Renal cortex interstitium (tissue), 11 donors: ENCODE measurements around the gene ELOVL5. TPM values are rescaled to one million over a fixed set of nuclear protein-coding genes. Genes with fewer than 3 reads are reported as not detected.

Source experiments
- DNase-seq, 11 donors: peaks; one replicate each; pipeline ENCODE4 v3.0.0-alpha.2; 2013; ENCODE audit warnings: low read depth in 9 of 11, low spot score in 4 of 11; ENCODE audit errors: extremely low read depth in 1 of 11
- polyA plus RNA-seq, 3 donors: library from polyadenylated mRNA; unstranded; fragments of 120-200 nt; gene quantifications; one replicate each; pipeline ENCODE4 v1.2.1, GENCODE V29; 2013; ENCODE audit not compliant: insufficient read length in 3 of 3

Gene ELOVL5
- polyA plus RNA-seq, 3 donors, result 76.5 to 90.7 (median 77.9) TPM

GRCh38 chr6:53263917-53264316, 84.8 kb downstream of the ELOVL5 start:
- no peak for DNase-seq

- DNase-seq, result no peak
Measured at GRCh38 chr6:53259860-53260580, 88.7 kb downstream of the ELOVL5 start.

GRCh38 chr6:53258774-53259155, 90.0 kb downstream of the ELOVL5 start:
- DNase-seq, result no peak

GRCh38 chr6:53258076-53258773, 90.5 kb downstream of the ELOVL5 start:
- no peak for DNase-seq

- DNase-seq, result no peak
Measured at GRCh38 chr6:53257533-53257932, 91.2 kb downstream of the ELOVL5 start.

DNA sequence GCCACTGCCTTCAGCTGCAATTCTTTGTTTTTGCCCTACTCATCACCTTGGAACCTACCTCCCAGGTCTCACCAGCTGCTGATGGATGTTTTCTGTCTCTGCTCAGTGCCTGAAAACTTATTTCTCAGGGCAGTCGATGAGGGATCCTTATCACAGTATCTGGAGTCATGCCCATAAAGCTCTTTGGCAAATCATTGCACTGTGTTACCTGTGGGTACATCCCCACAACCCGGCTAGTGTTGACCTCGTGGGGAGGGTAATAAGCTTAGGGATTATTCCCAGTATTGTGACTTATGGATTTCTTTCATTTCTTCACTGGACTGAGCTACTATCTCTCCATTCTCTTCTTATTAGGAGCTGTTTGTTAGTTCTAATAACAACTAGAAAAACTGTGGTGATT, 91.7 kb downstream of the ELOVL5 start:
- DNase-seq, result no peak

GRCh38 chr6:53252177-53252692, 96.5 kb downstream of the ELOVL5 start:
- no peak for DNase-seq

DNA sequence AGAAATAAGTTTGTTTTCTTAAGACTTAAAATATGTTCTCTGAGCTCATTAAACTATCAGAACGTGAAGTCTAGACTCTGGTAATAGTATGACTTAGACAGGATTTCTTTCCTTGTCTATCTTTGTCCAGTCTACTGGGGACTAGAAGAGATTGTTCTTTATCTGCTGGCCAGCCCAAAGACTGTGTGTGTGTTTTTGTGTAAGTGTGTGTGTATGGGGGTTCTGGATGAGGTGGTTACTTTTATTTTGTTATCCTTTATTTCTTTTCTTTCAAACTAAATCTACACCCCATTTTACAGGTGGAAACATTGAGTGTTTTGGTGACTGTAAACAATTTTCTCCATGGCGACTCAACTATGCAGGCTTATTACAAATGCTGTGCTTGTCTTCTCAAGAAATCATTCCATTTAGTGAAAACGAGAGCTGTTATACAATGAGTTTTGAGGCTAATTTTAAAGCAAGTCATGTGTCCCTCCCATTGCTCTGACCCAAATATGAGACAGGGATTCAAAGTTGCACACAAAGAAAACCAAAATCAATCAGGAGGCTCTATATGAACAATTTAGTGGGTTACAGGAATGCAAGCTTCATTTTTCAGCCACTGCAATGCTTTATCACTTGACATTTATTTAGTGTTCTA, 97.6 kb downstream of the ELOVL5 start:
- DNase-seq, result no peak

DNA sequence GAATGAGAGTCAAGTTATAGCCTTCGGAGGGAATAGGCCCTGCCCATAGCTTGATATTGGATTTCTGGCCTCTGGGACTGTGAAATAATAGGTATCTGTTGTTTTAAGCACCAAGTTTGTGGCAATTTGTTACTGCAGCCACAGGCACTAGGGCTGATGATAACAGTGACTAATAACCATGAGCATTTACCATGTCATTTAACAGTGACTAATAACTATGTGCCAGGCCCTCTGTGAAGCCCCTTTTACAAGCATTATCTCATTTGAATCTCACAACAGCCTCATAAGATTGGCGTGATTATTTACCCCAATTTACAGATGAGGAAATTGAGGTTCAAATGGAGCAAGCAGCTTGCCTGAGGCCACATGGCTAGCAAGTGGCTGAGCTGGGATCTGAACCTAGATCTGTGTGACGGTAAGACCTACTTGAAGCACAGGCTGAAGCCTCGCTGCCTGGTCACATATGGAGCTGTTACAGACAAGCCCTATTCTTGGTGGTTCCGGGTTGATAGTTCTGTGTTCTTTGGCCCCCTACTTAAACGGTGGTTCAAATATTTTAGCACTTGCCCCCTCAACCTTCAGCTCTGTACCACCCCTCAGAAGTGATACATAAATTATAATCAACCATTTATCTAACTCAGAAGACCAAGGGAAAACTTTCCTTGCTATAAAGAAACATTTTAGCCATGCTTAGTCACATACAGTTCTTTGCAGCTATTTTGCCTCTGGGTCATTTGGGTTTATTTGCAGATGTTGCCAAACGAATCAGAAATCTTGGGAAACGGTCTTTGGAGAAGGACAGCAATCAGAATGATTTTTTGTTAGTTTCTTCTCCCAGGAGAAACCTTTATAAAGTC, 98.3 kb downstream of the ELOVL5 start:
- peak in 1 of 11 donors; percentile 3 for DNase-seq

- no peak for DNase-seq
Measured at GRCh38 chr6:53246924-53247323, 101.8 kb downstream of the ELOVL5 start.

GRCh38 chr6:53244958-53245357, 103.8 kb downstream of the ELOVL5 start:
- DNase-seq, result no peak

DNA sequence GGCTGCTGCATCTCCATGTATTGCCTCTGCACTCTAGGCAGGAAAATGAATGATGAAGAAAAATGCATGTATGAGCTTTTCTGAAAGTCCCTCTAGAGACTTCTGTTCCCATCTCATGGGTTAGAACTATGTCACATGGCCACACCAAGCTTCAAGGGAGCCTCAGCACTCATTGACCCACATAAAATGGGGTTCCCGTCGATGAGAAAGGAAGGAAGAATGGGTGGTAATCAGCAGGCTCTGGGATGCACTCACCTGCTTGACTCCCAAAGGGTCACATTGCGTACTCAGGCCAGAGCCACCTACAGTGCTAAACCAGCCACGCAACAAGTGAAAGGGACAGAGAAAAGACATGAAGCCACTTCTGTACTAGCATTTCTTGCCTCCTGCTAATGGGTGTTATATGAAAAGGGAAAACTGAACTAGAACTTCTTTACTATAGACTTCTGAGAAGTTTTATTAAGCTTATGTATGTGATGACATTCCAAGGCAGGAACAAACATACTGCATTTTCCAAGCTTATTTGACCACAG, 104.3 kb downstream of the ELOVL5 start:
- no peak for DNase-seq

DNA sequence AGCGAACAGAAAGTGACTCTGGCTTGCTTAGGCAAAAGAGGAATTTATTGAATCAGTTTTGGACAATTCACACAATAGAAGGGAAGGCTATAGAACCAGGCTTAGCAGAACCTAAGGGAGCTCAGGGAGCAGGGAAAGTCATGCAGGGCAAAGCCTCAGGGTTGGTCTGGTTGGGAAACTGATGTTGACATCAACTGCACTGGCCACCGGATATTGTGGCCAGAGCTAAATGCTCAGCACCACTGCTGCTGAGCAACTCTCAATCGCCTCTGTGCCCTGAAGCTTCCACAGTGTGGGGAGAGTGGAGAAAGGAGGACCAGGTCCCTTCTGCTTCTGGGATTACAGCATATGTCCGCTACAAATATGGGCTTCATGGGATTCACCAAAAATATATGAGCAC, 106.8 kb downstream of the ELOVL5 start:
- DNase-seq, result no peak

DNA sequence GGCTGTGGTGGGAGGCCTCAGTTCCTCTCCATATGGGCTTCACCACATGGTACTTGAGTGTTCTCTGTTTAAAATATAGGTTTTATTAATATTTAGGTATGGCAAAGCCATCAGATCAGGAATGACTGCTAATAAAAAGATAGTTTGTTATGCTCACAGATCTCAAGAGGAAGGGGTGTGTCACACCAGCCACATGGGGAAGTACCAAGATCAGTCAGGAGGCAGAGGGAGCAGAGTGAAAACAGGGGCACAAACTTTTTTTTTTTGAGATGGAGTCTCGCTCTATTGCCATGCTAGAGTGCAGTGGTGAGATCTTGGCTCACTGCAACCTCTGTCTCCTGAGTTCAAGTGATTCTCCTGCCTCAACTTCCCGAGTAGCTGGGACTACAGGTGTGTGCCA, 108.0 kb downstream of the ELOVL5 start:
- no peak for DNase-seq

DNA sequence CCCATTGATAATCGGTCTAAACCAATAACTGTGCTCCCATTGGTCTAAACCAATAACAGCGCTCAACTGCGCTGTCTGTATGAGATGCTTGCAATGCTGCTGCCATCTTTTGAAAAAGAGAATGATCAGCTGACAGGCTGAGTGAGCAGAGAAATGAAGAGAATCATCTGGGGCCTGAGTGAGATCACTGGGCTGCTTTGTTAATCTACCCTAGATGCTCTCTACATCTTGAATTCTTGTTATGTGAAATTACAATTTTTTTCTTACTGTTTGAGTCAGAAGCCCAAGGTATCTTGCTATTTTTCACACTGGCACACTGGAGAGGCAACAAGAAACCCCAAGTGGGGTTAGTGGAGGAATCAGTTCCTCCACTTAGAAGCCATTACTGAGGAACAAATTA, 108.6 kb downstream of the ELOVL5 start:
- DNase-seq, result no peak

GRCh38 chr6:53239526-53239925, 109.2 kb downstream of the ELOVL5 start:
- no peak for DNase-seq

DNA sequence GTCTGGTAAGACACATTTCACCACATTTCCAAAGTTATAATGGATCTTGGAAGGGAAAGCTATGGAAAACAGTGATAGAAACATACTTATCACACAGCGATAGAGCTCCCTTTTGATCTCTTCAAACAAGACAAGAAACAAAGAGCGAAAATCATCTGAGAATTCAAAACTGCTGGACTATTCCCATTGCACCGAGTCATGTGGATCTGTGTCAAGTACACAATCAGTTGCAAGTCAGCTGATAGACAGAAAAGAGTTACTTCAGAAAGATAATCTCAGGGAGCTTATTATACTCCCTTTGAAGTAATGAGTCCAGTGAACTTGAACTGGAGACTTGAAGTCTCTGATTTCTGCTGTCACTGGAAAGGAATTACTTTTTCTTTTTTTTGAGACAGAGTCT, 110.4 kb downstream of the ELOVL5 start:
- no peak for DNase-seq

- DNase-seq, result no peak
Measured at GRCh38 chr6:53236241-53236640, 112.5 kb downstream of the ELOVL5 start.

DNA sequence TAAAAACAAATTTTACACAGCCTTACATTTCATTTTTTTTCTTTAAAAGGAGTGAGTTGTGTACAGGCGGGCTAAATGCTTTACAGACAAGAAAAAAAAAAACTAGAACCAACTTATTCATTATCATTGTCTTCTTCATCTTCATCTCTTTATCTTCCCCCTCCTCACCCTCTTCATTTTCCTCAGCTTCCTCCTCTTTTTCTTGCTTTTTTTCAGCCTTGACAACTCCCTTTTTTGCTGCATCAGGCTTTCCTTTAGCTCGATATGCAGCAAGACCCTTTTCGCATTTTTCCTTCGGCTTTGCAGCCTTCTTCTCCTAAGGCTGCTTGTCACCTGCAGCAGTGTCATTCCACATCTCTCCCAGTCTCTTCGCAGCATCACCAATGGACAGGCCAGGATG, 113.2 kb downstream of the ELOVL5 start:
- no peak for DNase-seq
